COLO829 (cell line): ENCODE measurements around the gene ZNF697.
A peak's percentile ranks its signal among the peaks of the same experiment; 100 is the strongest.
"Not testable (repeated sequence)": the region's sequence is repeated elsewhere in the genome, so short reads cannot be mapped to it uniquely, and the experiment has no call there.

ENCODE experiments used
- DNase-seq: peaks from one replicate; pipeline ENCODE4 v3.0.0; 2012; ENCODE audit warnings: low spot score

The ZNF697 gene

GRCh38 chr1:119647734-119648619 is at the start of gene ZNF697:
Gene ZNF697, minus strand, starts transcription at chr1:119648266. Its CDS starts 22,166 bp downstream, at chr1:119626100.
- DNase-seq, result peak; percentile 85

GRCh38 chr1:119697598-119697997 is 49.5 kb upstream of the ZNF697 start:
- DNase-seq, result no peak

GRCh38 chr1:119696863-119697262 is 48.8 kb upstream of the ZNF697 start:
- not testable (repeated sequence) for DNase-seq

- no peak for DNase-seq
Measured at GRCh38 chr1:119689511-119689910, 41.4 kb upstream of the ZNF697 start.

GRCh38 chr1:119688810-119689209 is 40.7 kb upstream of the ZNF697 start:
- no peak for DNase-seq

GRCh38 chr1:119687434-119688079 is 39.5 kb upstream of the ZNF697 start:
- no peak for DNase-seq

GRCh38 chr1:119686661-119687060 is 38.6 kb upstream of the ZNF697 start:
- DNase-seq, result no peak

GRCh38 chr1:119683893-119684292 is 35.8 kb upstream of the ZNF697 start:
- DNase-seq, result no peak

- no peak for DNase-seq
Measured at GRCh38 chr1:119682141-119682540, 34.1 kb upstream of the ZNF697 start.

GRCh38 chr1:119681560-119681959 is 33.5 kb upstream of the ZNF697 start:
- no peak for DNase-seq

GRCh38 chr1:119680723-119681122 is 32.7 kb upstream of the ZNF697 start:
- DNase-seq, result no peak

- DNase-seq, result no peak
Measured at GRCh38 chr1:119680193-119680592, 32.1 kb upstream of the ZNF697 start.

- no peak for DNase-seq
Measured at GRCh38 chr1:119679223-119679622, 31.2 kb upstream of the ZNF697 start.

GRCh38 chr1:119676571-119677206 is 28.6 kb upstream of the ZNF697 start:
- no peak for DNase-seq

- peak; percentile 80 for DNase-seq
Measured at GRCh38 chr1:119675349-119676345, 27.6 kb upstream of the ZNF697 start.

GRCh38 chr1:119674835-119675289 is 26.8 kb upstream of the ZNF697 start:
- DNase-seq, result no peak

GRCh38 chr1:119674111-119674526 is 26.1 kb upstream of the ZNF697 start:
- peak; percentile 85 for DNase-seq

GRCh38 chr1:119673171-119673940 is 25.3 kb upstream of the ZNF697 start:
- peak; percentile 89 for DNase-seq

GRCh38 chr1:119670898-119671297 is 22.8 kb upstream of the ZNF697 start:
- DNase-seq, result no peak

GRCh38 chr1:119667173-119667572 is 19.1 kb upstream of the ZNF697 start:
- no peak for DNase-seq

GRCh38 chr1:119664067-119664466 is 16.0 kb upstream of the ZNF697 start:
- no peak for DNase-seq
